Vagina (tissue), 2 donors: Measurements from ENCODE around the gene DRAM1.

Experiments
- POLR2A ChIP-seq, 2 donors: fragments of 450-650 bp; IDR thresholded peaks; one replicate each; pipeline ENCODE4 v1.6.1; 2017; ENCODE audit warnings: antibody characterized with exemption in 2 of 2, mild to moderate bottlenecking in 2 of 2, moderate library complexity in 2 of 2
- POLR2AphosphoS5 ChIP-seq, 2 donors: sonication (generic); formaldehyde crosslinking; IDR thresholded peaks; one replicate each; pipeline ENCODE4 v1.9.0; 2017; ENCODE audit warnings: antibody characterized with exemption in 2 of 2, mild to moderate bottlenecking in 2 of 2, low read depth in 1 of 2; ENCODE audit not compliant: insufficient read depth in 1 of 2
- TF ChIP-seq, protein P1 (sequence below), 3 experiments: fragments of 450-650 bp in 2 of 3; fragments of 200-600 bp in 1 of 3; sonication (generic) in 1 of 3; IDR thresholded peaks; one replicate each; pipeline ENCODE4 v1.5.1; 2017 to 2019; ENCODE audit warnings: antibody characterized with exemption in 3 of 3, mild to moderate bottlenecking in 2 of 3, moderate library complexity in 2 of 3

DNA sequence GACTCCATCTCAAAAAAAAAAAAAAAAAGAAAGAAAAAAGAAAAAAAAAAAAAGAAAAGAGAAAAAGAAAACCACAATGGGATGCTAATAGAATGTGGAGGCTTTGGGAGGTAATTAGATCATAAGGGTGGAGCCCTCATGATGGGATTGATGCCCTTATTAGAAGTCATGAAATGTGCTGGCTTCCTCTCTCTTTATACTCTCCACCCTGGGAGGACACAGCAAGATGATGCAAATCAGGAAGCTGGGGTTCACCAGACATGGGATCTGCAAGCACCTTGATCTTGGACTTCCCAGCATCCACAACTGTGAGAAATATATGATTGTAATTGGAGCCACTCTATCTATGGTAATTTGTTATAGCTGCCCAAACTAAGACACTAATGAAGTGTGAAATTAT, 13.4 kb upstream of the DRAM1 start:
- TF ChIP-seq, protein P1, sequence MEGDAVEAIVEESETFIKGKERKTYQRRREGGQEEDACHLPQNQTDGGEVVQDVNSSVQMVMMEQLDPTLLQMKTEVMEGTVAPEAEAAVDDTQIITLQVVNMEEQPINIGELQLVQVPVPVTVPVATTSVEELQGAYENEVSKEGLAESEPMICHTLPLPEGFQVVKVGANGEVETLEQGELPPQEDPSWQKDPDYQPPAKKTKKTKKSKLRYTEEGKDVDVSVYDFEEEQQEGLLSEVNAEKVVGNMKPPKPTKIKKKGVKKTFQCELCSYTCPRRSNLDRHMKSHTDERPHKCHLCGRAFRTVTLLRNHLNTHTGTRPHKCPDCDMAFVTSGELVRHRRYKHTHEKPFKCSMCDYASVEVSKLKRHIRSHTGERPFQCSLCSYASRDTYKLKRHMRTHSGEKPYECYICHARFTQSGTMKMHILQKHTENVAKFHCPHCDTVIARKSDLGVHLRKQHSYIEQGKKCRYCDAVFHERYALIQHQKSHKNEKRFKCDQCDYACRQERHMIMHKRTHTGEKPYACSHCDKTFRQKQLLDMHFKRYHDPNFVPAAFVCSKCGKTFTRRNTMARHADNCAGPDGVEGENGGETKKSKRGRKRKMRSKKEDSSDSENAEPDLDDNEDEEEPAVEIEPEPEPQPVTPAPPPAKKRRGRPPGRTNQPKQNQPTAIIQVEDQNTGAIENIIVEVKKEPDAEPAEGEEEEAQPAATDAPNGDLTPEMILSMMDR (IDR thresholded peaks at IDR 0.05): no peak
- TF ChIP-seq POLR2AphosphoS5 (IDR thresholded peaks at IDR 0.05; ENCODE audit: insufficient read depth in 1 of 2, low read depth in 1 of 2): no peak
- no peak for TF ChIP-seq POLR2A (IDR thresholded peaks at IDR 0.05)
